ENCODE measurements around the gene ARHGAP44.

Gene ARHGAP44

DNA sequence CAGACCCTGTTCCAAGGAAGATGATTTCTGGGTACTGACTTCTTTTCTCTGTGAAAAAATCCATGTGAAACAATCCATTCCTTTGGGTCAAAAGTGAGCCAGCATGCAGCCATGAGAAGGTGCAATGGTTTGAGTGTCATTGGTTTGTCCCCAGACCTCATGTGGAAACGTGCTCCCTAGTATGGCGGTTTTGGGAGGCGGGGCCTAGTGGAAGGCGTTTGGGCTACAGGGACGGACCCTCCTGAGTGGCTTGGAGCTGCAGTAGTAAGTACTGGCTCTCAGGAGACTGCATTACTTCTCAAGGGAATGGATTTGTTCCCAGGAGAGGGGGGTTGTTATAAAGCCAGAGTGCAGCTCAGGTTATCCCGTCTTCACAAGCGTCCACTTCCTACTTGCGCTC lies 209.2 kb downstream of the ARHGAP44 start:
- DNase-seq: no peak

DNA sequence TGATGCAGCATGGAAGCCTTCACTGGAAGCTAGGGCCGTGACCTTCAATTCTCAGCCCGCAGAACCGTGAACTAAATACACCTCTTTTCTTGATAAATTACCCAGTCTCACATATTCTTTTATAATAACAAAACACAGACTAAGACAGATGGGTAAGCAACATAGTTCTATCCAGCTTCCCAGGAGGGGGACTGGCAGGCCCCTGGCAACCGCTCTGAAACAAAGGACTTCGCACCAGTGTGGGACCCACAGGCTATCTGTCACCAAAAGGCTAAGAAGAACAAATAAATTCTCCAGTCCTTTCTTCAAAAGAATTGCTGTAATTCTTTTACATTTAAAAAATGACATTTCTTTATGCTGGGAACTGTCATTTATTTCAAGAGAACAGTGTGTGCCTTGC lies 209.6 kb downstream of the ARHGAP44 start:
- no peak for DNase-seq

DNA sequence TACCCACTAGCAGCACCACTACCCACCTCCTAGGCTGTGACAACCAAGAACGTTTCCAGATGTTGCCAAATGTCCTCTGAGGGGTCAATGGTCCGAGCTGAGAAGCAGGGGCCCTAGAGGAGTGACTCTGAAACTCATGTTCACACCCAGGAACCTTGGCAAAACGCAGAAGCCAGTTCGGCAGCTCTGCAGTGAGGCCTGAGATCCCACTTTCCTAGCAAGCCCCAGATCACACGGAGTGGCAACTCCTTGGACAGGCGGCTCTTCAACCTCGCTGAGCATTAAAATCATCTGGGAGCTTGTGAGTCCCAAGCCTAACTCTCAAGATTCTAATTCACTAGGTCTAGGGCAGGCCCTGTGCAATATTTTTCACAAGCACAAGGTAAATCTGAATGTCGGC lies 211.3 kb downstream of the ARHGAP44 start:
- no peak for DNase-seq

DNA sequence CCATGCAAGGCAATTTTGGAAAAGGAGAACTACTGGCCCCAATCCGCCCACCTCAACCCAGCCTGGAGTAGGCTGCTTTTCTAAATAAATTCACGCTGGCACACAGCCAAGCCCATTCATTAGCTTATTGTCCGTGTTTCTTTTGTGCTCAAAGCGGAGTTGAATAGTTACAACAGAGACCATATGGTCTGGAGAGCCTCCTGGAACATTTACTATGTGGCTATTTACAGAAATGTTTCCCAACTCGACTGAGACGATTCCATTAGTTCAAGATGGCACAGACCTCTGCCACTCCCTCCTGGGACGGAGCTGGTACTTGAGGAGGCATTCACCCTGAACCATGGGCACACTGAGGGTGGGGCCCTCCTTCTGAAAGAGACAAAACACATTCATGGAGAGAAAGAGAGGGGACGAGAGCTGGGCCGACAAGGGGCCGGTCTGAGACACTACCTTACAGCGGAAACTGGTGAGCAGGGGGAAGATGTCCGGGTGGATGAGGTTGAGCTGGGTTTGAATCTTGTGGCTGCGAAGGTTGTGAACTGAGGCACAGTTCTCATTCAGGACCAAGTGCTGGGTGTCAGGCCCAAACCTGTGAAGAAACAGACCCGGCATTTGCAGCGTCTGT lies 212.8 kb downstream of the ARHGAP44 start:
- DNase-seq: no peak

DNA sequence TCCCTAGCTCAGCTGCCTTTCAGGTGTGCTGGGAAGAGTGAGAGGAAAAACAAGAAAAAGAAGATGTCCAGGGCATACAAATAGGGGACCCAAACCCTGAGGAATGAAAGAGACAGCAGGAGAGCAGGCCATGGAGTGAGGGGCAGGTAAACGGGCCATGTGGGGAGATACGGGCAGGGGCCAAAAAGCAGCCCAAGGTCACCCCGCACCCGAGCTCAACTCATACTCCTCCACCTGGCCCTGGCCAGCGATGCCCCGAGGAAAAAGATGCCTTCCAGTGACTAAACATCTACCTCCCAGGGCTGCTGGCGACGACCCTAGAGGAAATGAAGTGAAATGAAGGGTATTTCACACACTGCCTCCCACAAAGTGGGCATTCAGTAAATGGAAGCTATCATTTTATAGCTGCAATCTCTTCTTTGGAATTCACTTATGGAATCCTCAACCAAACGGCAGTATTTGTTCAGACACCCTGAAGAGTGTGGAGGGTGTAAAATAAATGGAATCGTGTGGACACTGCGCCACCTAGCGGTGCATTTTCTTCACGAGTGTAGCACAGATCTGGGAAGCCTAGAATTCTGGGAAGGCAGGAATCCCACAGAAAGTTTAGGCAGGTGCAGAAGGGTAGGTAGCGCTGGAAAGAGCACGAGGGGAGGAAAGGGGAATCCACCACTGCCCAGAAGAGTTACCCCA lies 213.6 kb downstream of the ARHGAP44 start:
- no peak for DNase-seq

DNA sequence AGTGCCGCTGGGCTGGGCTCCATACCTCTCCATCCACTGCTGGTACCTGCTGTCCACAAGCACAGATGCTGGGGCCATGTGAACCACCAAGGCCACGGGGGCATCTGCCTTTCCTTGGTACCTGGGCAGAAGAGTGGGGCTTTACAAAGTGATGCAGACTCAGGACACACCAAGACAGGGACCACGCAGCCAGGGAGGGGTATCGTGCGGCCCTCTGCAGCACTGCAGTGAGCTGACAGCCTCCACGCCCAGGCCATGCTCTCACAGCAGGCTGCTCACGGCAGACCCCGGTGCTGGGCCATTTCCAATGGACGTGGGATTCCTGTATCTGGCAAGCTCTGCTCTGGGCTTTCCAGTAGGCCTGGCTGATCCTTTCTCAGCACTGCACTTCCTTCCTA lies 214.2 kb downstream of the ARHGAP44 start:
- DNase-seq: no peak

DNA sequence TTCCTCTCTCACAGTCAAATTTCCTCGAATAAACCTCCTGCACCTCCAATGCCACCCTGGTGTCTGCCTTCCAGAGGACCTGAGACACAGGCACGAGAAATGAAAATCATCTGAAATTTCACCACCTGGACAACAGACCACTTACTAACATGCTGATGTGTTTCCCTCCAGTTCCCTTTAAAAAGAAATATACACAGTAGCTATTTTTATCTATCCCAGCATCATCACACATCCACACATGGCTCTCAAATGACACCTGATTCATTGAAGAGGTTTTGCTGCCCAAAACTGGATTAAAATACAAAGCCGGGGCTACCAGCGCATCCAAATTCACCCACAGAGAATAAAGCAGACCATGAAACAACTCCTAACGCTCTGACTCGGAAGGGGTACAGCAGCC lies 214.6 kb downstream of the ARHGAP44 start:
- no peak for DNase-seq

DNA sequence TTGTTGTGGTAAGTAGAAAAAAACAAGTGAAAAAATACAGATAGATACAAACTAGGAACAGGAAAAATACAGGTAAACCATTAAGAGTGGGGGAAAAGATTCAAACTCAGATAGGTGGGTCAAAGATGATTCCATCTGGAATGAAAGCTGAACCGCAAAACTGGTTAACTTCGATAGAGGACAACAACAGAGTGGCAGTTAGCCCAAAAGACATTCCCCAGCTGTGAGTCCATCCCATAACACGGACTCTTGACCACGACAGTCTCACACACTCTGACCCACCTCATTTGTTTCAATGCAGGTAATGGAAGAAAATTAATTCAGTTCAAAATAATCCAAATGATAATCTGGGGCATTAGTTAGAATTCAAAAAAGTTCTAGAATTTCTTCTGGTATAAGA lies 215.0 kb downstream of the ARHGAP44 start:
- no peak for DNase-seq

DNA sequence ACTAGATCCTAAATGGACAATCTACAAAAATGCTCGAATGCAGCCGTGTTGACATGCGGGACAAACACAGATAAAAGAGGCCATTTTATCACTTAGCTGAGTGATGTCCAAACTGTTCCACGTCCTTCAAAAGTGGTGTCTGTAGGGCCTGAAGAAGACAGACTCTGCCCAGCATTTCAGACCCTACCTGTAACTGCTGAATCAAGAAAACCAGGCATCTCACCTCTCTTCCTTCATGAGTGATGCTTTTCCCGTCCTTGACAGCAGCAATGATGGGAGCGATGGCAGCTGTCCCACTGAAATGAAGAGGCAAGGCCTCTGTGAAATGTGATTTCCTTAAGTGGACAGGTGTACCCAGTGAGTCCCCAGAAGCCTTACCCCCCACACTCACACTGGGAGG lies 216.2 kb downstream of the ARHGAP44 start:
- no peak for DNase-seq

DNA sequence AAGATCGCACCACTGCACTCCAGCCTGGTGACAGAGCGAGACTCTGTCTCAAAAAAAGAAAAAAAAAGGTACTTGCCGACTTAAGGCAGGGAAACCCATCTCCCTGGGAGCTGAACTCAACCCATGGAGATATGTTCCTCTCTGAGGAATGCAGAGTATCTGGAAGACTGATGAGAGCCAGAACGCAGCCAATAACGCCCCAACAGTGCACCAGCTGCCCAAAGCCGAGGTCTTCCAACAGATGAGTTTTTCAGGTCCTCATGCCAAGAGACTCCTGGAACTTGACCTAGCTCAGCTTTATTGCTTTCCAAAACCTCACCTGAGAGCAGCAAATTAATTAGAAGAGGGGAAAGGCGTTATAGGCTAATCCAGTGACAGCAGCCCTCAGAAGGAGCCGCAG lies 219.2 kb downstream of the ARHGAP44 start:
- DNase-seq: no peak

DNA sequence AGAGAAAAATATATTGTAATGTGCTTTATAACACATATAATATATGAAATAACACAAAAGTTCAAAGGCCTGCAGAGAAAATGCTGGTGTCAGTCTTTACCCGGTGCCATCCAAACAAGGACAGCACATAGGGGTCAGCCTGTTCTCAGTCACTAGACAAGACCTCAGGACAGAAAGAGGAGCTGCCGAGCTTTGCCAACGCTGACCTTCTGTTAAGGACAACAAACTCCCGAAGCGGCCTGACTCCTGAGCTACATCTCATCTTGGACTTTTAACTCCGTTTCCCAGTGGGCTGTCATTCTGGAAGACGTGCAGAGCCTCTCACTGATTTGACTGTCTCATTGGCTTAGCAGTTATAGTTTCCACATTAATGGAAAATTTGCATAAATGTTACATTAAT lies 221.7 kb downstream of the ARHGAP44 start:
- no peak for DNase-seq

DNA sequence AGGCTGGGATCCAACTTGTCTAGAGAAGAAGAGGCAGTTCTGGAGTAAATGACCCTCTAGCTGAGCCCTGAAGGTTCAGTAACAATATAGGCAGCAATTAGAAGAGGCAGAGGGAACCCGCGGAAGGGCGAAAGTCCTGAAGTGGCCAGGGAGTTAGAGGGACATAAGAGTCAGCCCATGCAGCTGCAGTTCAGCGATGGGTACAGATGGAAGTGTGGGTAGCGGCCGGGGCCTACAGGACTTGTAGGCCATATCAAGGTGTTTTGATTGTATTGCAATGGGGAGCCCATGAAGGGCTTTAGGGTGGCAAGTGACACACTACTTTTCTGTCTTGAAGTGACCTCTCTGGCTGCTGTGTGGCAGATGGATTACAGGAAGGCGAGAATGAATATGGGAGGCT lies 225.5 kb downstream of the ARHGAP44 start:
- DNase-seq: no peak

DNA sequence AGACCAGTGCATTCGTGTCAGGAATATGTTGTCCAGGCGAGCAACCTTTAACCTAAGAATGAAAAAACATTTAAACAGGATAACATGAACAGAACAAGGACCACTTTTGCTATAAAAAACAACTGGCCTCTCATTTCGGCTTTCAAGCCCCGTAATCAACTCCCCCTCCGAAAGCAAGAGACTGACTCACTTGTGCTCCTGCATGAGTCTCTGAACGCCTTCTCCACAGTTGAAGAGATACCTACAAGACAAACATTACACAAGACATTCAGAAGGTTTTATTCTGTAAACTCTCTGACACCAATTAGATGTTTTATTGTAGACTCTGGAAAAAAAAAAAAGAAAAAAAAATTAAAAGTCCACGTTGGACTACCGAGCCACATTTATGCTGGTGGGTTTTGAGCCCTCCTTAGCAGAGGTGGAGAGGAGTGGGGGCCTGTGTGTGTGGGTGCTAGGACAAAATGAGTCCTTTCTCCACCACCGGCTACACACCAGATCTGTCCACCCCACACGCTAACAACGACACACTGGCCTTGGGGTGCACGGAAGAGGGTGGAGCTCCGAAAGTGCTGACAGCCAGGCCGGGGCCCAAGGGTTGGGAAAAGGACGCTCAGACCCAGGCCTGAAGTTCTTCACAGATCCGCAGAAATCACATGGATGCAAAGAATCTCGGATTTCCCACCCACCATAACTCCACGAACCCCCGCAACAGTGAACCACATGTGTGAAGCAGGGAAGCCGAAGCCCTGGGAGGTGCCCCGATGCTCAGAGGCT lies 227.8 kb downstream of the ARHGAP44 start:
- no peak for DNase-seq

DNA sequence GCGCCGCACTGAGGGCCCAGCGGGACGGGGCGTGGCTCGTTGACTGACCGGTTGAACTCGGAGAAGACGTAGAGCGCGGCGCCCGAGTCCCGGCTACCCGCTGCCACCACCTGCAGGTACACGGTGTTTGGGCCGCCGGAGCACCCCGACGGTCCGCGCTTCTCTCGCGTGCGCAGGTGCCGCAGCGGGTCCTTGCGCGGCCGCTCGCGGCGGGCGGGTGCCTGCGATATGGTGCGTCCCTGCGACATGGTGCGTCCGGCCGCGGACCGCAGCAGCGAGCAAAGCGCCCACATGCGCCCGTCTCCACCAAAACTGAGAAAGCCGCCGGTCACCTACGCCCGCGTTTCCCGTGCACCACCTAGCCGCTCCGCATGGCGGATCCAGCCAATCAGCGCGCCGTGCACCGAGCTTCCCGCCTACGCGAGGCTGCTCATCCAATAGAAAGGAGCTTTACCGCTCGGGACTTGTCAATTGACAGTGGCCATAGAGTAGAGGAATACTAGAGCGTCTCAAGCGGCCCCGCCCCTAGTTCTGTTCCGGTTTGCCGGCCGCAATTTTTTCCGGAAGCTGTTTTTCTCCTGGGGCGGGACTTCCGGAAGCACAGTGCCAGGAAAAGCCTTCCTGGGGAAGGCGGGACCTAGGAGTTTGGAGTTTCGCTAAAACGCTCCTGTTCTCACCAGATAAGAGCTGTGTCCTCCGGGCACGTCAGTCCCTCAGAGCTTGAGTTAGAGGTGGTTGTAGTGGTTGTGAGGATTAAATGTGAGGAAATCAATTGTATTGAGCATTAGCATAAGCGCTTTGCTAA lies 228.6 kb downstream of the ARHGAP44 start, which contains the start of gene ELAC2:
ELAC2 (minus strand) TSS at position 373 of the 805 bp plus-strand sequence; CDS start at position 293, 80 bp downstream.
- DNase-seq: peak; percentile 94

DNA sequence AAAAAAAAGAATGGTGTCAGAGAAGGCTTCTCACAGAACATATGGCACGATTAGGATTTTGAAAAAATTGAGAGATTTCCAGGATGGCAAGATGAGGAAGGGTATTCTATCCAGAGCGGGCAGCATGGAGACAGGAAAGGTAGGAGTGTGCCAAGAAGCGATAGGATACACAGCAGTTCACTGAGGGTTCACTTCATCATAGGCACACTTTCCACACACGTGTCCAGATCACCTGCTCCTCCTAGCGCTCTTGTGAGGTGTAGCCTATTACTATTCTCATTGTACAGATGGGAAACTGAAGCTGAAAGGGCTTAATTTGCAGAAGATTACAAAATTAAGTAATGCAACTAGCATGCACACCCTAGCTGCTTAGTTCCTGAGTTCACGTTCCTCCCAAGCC lies 234.7 kb downstream of the ARHGAP44 start:
- no peak for DNase-seq

DNA sequence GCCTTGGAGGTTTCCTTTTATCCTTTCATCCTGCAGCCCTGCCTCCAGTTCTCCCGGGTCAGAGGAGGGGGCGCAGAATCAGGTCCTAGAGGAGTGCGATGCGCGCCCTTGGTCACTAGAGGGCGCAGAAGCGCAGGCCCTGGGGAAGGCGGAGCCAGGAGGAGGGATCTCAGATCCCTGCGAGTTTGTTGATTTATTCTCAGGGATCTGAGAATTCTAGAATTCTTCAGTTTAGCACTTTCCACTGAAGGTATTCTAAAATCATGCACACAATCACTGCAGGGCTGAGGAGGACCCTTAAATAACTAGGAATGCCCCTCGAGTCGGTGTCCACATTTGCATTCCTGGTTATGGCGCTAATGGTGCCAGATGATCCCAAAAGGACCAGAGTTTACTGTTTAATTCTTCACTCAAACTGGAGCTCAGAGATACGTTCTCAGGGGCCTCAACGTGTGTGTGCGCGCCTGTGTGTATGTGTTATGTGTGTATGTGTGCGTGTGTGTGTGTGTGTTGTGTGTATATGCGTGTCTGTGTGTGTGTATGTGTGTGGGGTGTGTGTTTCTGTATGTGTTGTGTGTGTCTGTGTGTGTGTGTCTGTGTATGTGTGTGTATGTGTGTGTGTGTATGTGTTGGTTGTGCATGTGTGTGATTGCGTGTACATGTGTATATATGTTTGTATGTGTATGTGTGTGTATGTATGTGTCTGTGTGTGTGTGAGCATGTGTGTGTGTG lies 235.4 kb downstream of the ARHGAP44 start:
- DNase-seq: no peak

DNA sequence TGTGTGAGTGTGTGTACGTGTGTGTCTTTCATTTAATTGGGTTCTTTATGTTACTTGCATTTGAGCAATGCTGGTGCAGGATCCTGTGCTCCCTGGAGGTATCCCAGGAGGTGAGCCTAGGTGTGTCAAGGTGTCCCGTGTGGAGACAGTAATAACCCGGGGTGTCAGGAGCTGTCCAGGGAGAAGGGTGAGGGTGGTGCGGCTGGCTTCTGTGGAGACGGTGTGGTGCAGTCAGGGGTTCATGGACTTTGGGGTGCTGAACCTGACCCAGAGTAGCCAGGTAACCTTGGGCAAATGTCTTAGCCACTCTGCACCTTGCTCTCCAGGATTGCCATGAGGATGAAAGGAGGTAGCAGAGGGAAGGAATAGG lies 235.9 kb downstream of the ARHGAP44 start:
- no peak for DNase-seq

DNA sequence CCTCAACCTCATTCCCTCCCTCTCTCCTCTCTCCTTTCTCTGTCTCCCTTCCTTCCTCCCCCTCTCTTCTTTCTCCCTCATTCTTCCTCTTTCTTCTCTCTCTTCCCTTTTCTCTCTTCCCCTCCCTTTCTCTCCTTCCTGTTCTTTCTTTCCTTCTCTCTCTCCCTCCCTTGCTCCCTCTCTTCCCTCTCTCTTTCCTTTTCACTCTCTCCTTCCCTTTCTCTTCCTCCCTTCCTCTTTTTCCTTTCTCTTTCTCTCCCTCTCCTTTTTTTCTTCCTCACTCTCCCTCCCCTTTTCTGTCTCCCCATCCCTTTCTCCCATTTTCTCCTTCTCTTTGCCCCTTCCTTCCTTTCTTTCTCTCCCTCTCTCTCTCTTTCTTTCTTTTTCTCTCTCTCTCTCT lies 236.4 kb downstream of the ARHGAP44 start:
- DNase-seq: no peak

DNA sequence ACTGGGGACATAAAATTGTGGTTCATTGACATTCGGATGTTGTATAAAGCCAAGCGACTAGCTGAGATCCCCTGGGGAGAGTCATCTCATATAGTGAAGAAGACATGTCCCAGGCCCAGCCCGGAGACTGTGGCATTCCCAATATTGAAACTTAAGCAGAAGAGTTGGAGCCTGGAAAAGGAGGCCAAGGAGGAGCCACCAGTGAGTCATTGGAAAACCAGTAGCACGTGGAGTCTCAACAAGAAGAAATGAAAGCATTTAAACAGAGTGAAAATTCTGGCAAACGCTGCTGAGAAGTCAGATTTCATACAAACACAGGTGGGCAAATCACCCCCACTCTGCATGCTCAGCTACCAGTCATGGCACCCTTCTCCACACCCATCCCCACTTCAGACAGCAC lies 237.9 kb downstream of the ARHGAP44 start:
- no peak for DNase-seq

DNA sequence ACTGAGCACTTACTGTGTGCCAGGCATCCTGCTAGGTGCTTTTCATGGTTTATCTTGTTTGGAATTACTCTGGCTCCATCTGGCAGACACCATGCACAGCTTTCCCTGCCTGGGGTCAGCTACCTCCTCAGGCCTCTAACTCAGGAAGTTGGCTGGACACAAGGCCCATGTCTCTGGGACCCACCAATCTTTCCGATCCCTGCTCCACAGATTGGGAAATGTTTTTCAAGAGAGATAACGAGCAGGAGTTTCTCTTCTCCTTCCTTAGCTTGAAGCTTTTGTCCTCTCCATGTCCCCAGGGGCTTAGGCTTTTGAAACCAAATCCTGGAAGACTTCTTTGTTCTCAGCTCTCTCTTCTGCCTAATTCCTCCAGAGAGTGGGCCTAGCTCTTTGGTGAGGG lies 240.0 kb downstream of the ARHGAP44 start:
- no peak for DNase-seq

DNA sequence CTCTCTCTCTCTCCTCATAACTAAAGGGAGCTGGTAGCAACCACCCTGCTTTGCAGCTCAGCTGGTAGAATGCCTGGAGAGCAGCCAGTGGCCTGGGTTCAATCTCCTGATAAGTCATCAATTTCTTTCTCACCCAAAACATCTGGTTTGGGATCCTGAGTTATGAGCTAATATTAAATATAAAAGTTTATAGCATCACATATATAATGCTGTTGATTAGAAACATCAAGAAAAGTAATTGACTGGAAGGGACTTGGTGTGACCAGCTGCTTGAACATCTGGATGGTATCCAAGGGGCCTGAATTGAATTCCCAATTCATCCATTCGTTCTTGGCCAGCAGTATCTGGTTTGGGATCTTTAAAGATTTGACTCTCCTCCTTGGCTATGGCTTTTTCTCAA lies 240.8 kb downstream of the ARHGAP44 start:
- no peak for DNase-seq

DNA sequence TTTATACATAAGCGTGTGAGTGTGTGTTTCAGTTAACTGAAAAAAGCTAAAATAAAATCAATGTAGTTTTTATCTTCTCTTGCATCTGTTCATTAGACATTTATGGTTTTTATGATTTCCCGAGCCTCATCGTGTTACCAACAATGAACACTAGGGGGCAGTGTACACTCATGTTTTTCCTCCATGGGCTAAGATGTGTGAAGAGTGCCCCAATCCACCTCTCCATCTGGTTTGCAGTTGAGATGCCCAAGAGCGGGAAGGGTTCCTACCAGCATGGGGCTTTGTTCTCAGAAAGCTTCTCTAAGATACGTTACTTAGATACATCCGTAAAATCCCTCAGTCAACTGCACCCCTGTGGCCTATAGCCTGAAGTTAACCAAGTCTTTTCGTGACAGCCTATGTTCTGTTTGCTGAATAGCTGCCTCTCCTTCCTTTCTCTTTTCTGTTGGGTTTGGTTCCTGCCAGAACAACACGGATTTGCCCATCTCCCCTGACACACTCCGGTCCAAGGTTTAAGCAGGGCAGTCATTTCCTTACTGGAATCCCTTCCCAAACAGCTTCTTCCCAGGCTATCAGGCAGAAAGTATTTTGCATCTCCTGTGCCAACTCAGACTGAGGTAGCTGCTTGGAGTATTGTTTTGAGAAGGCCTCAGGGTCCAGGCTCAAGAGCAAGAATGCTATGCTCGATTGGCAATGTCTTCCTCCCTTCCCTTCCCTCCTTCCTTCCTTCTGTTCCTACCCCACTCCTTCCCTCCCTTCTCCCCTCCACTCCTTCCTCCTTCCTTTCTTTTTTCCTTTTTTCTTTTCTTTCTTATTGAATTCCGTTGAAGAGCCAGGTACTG lies 241.4 kb downstream of the ARHGAP44 start:
- no peak for DNase-seq
